ENCODE results near the gene DGUOK.

DGUOK gene

GRCh38 chr2:73977466-73977865 is 50.8 kb downstream of the DGUOK start:
- no peak for DNase-seq
- no peaks in the 10 kb centered on the region for H3K9me3 Mint-ChIP-seq
- peaks cover 2% of the 10 kb centered on the region for H3K36me3 Mint-ChIP-seq
- CTCF ChIA-PET = interaction anchor here (1.2 kb wide), 1 partner anchor 39 kb away, joined by 3 read pairs; no protein-coding TSS in a partner anchor
- no peak overlapping the region for H3K27ac Mint-ChIP-seq
- no peak overlapping the region for H3K4me3 Mint-ChIP-seq
- H3K4me1 Mint-ChIP-seq = peaks cover 68% of the 10 kb centered on the region
- peaks cover 19% of the 10 kb centered on the region for H3K27me3 Mint-ChIP-seq

GRCh38 chr2:73979021-73979420 is 52.3 kb downstream of the DGUOK start:
- CTCF ChIA-PET = interaction anchor here (0.7 to 1.6 kb wide), 3 partner anchors 10 to 151 kb away, joined by 3 to 7 read pairs (median 3); partner anchors contain the start of gene STAMBP
- Mint-ChIP-seq H3K27ac (peak overlapping the region; percentile 83), H3K4me1 (peaks cover 74% of the 10 kb centered on the region), H3K9me3 (no peaks in the 10 kb centered on the region), H3K27me3 (peaks cover 30% of the 10 kb centered on the region), H3K4me3 (peak overlapping the region; percentile 8), H3K36me3 (peaks cover 2% of the 10 kb centered on the region)
- DNase-seq = peak; percentile 76

- peak overlapping the region; percentile 5 for H3K4me3 Mint-ChIP-seq
- CTCF ChIA-PET = interaction anchor here (0.7 to 1.6 kb wide), 4 partner anchors 10 to 152 kb away, joined by 3 to 7 read pairs (median 3); partner anchors contain the start of gene STAMBP
- H3K9me3 Mint-ChIP-seq = no peaks in the 10 kb centered on the region
- H3K36me3 Mint-ChIP-seq = no peaks in the 10 kb centered on the region
- peaks cover 32% of the 10 kb centered on the region for H3K27me3 Mint-ChIP-seq
- H3K4me1 Mint-ChIP-seq = peaks cover 75% of the 10 kb centered on the region
- DNase-seq = no peak
- no peak overlapping the region for H3K27ac Mint-ChIP-seq
Observed at GRCh38 chr2:73979686-73980085, 53.0 kb downstream of the DGUOK start.

- Mint-ChIP-seq H3K36me3 (no peaks in the 10 kb centered on the region), H3K27ac (no peak overlapping the region), H3K9me3 (no peaks in the 10 kb centered on the region), H3K4me3 (peak overlapping the region; percentile 63), H3K4me1 (peaks cover 69% of the 10 kb centered on the region), H3K27me3 (peaks cover 33% of the 10 kb centered on the region)
- CTCF ChIA-PET = interaction anchor here (0.8 to 1.3 kb wide), 3 partner anchors 51 to 156 kb away, joined by 3 read pairs; no protein-coding TSS in a partner anchor
- no peak for DNase-seq
Observed at GRCh38 chr2:73980566-73980965, 53.9 kb downstream of the DGUOK start.

GRCh38 chr2:73981081-73982001 is 54.7 kb downstream of the DGUOK start:
- peak overlapping the region; percentile 20 for H3K27ac Mint-ChIP-seq
- CTCF ChIA-PET = interaction anchor here (0.7 to 1.3 kb wide), 3 partner anchors 52 to 183 kb away, joined by 3 read pairs; no protein-coding TSS in a partner anchor

GRCh38 chr2:73982140-73982617 is 55.5 kb downstream of the DGUOK start:
- Mint-ChIP-seq H3K4me3 (no peak overlapping the region), H3K36me3 (peaks cover 12% of the 10 kb centered on the region), H3K27me3 (peaks cover 33% of the 10 kb centered on the region), H3K9me3 (no peaks in the 10 kb centered on the region), H3K27ac (no peak overlapping the region), H3K4me1 (peaks cover 74% of the 10 kb centered on the region)
- DNase-seq = no peak
- CTCF ChIA-PET = no interaction called here

More at GRCh38 chr2:73981081-73982001, 54.7 kb downstream of the DGUOK start:
- Mint-ChIP-seq H3K27me3 (peaks cover 33% of the 10 kb centered on the region), H3K4me1 (peaks cover 71% of the 10 kb centered on the region), H3K36me3 (peaks cover 4% of the 10 kb centered on the region), H3K9me3 (no peaks in the 10 kb centered on the region), H3K4me3 (peak overlapping the region; percentile 63)
- DNase-seq = peak; percentile 56

GRCh38 chr2:73983322-73984202 is 56.9 kb downstream of the DGUOK start:
- Mint-ChIP-seq H3K4me3 (peak overlapping the region; percentile 74), H3K9me3 (no peaks in the 10 kb centered on the region), H3K4me1 (peaks cover 78% of the 10 kb centered on the region), H3K36me3 (peaks cover 26% of the 10 kb centered on the region), H3K27me3 (peaks cover 33% of the 10 kb centered on the region), H3K27ac (peak overlapping the region; percentile 77)
- CTCF ChIA-PET = no interaction called here
- no peak for DNase-seq

GRCh38 chr2:73984203-73984921 is 57.7 kb downstream of the DGUOK start, which contains the start of gene TET3:
Gene TET3, plus strand, starts transcription at chr2:73984910. Its CDS starts 1,494 bp downstream, at chr2:73986404.
- Mint-ChIP-seq H3K36me3 (peaks cover 32% of the 10 kb centered on the region), H3K4me3 (peak within 1 kb of the TSS; percentile 77), H3K9me3 (no peaks in the 10 kb centered on the region), H3K27me3 (peaks cover 33% of the 10 kb centered on the region), H3K27ac (peak within 1 kb of the TSS; percentile 85), H3K4me1 (peaks cover 77% of the 10 kb centered on the region)
- DNase-seq = peak; percentile 38
- CTCF ChIA-PET = no interaction called here

GRCh38 chr2:73984922-73985307 is 58.2 kb downstream of the DGUOK start:
- peaks cover 77% of the 10 kb centered on the region for H3K4me1 Mint-ChIP-seq
- H3K27ac Mint-ChIP-seq = no peak overlapping the region

GRCh38 chr2:73985308-73986084 is 58.8 kb downstream of the DGUOK start:
- Mint-ChIP-seq H3K36me3 (peaks cover 43% of the 10 kb centered on the region), H3K4me3 (peak overlapping the region; percentile 77), H3K27ac (peak overlapping the region; percentile 85), H3K9me3 (peaks cover 4% of the 10 kb centered on the region), H3K27me3 (peaks cover 33% of the 10 kb centered on the region), H3K4me1 (peaks cover 75% of the 10 kb centered on the region)
- CTCF ChIA-PET = interaction anchor here (1.0 to 1.4 kb wide), 2 partner anchors 47 to 164 kb away, joined by 3 to 4 read pairs; no protein-coding TSS in a partner anchor
- peak; percentile 54 for DNase-seq

More at GRCh38 chr2:73984922-73985307, 58.2 kb downstream of the DGUOK start:
- CTCF ChIA-PET = no interaction called here
- H3K27me3 Mint-ChIP-seq = peaks cover 33% of the 10 kb centered on the region
- H3K9me3 Mint-ChIP-seq = no peaks in the 10 kb centered on the region
- H3K36me3 Mint-ChIP-seq = peaks cover 38% of the 10 kb centered on the region
- peak overlapping the region; percentile 47 for H3K4me3 Mint-ChIP-seq
- peak; percentile 77 for DNase-seq

GRCh38 chr2:73986085-73986681 is 59.5 kb downstream of the DGUOK start:
- Mint-ChIP-seq H3K9me3 (peaks cover 9% of the 10 kb centered on the region), H3K27ac (peak overlapping the region; percentile 85), H3K4me1 (peaks cover 71% of the 10 kb centered on the region), H3K36me3 (peaks cover 49% of the 10 kb centered on the region), H3K27me3 (peaks cover 30% of the 10 kb centered on the region), H3K4me3 (peak overlapping the region; percentile 77)
- DNase-seq = peak; percentile 52
- CTCF ChIA-PET = interaction anchor here (0.9 to 3.2 kb wide), 10 partner anchors 11 to 163 kb away, joined by 3 to 50 read pairs (median 7); partner anchors contain the start of gene STAMBP

Data from activated naive CD4-positive, alpha-beta T cell treated with anti-CD3 and anti-CD28 coated beads, Interleukin-2, amount 10 ng/mL, durations not matched to agents 7 days and 5 days (primary cell).